Heart left ventricle (tissue), 13 donors: Measurements from ENCODE around the gene FBXO30.

ENCODE experiments used
- CTCF ChIP-seq, 12 donors: fragments of 200-600 bp; sonication (generic) in 4 of 12; IDR thresholded peaks; one replicate each; pipeline versions ENCODE4 v1.5.0 to v1.8.0; 2018 to 2022; ENCODE audit warnings: antibody characterized with exemption in 12 of 12, mild to moderate bottlenecking in 5 of 12
- POLR2A ChIP-seq, 2 donors: fragments of 450-650 bp; IDR thresholded peaks; one replicate each; pipeline ENCODE4 v1.6.1; 2017; ENCODE audit warnings: antibody characterized with exemption in 2 of 2, mild to moderate bottlenecking in 2 of 2, moderate library complexity in 2 of 2
- donor health status: ischemic (EF 13 %, LVEDD 7.1; RV severe dilation, severe dysfunction).
- donor health status: DM: no; HTN: yes; CAD: no.
- donor health status: DM: no; HTN: no; CAD: no.
- donor health status: ischemic (EF 25% LVEDD 6.9; RV normal size, moderate dysfunction).
- donor health status: ischemic (EF 25% LVEDD 5.7; RV mildly dilated, moderate dysfunction).
- donor health status: ischemic (EF 35%, LVEDD 5.7; RV mildly dilated, moderate dysfunction).
- donor health status: nonischemic (EF 11% LVEDD 7.7; RV severe dilation, severe dysfunction).
- donor health status: DM: yes; HTN: yes; CAD: no.
- donor health status: PGD.
- donor health status: ischemic (EF 29% LVEDD 5.4; RV normal size, mild dysfunction).
- donor health status: nonischemic (EF 23%, LVEDD 6.1; RV moderate dilation, normal function).

GRCh38 chr6:145845557-145845956 is 31.0 kb upstream of the FBXO30 start:
- TF ChIP-seq CTCF (IDR thresholded peaks at IDR 0.05) (no peak), POLR2A (IDR thresholded peaks at IDR 0.05) (no peak)
